CD4-positive, alpha-beta T cell treated with Interleukin-15 for 1 hour (primary cell): ENCODE data around the gene SULT1A4.
"Not testable (repeated sequence)": the region's sequence is repeated elsewhere in the genome, so short reads cannot be mapped to it uniquely, and the experiment has no call there.

ENCODE experiments used
- DNase-seq: peaks from one replicate; pipeline ENCODE4 v3.0.0-alpha.2; 2020

Gene SULT1A4

GRCh38 chr16:29459706-29460646, at the start of gene SULT1A4:
TSS of gene SULT1A4 (plus strand) at chr16:29459913. CDS start at chr16:29461386, 1,473 bp downstream.
- DNase-seq: not testable (repeated sequence)

GRCh38 chr16:29423587-29423986, 36.1 kb upstream of the SULT1A4 start:
- not testable (repeated sequence) for DNase-seq

GRCh38 chr16:29425390-29425789, 34.3 kb upstream of the SULT1A4 start:
- not testable (repeated sequence) for DNase-seq

DNA sequence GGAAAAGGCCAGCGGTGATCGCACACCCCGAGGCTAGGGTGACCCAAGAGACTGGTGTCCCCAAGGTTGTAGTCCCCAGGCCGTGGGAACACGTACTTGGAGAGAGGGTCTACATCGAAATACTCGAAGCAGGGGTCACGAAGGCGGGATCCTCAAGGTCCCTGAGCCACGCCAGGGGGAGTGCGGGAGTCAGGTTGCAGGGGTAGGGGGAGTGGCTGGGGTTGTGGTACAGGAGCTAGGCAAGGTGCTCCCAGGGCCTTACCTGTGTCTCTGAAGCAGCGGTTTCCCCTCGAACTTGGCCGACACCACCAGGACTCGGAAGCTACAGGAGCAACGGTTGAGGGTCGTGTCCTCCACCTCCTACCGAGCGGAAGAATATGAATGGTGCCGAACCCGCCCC, 6.0 kb upstream of the SULT1A4 start:
- not testable (repeated sequence) for DNase-seq

DNA sequence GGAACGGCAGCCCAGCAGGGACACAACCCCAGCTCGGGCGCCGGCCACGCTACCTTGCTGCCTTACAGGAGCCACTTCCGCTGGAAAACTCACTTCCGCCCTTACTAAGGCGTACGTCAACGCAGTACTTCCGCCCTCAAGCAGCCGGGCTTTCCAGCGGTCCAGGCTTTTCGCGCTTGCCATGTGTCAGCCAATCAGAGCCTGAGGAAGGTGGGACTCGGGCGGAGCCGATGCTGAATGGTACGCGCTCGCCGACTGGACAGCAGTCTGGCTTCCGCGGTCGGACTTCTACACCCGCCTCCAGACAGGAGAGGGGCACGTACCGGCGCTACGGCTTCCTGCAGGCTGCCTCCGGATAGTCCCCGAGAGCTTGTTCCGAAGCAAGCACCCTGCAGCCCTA, 5.4 kb upstream of the SULT1A4 start, which contains the start of the genes BOLA2 and SLX1B:
Gene BOLA2, minus strand, starts transcription at position 83 of the 400 bp plus-strand sequence. CDS start 98 bp downstream, outside the sequence.
Gene SLX1B, plus strand, starts transcription at position 265 of the 400 bp plus-strand sequence.
- not testable (repeated sequence) for DNase-seq

- DNase-seq: not testable (repeated sequence)
Observed at GRCh38 chr16:29454828-29455227, 4.9 kb upstream of the SULT1A4 start.

- DNase-seq: not testable (repeated sequence)
Observed at GRCh38 chr16:29457660-29458059, 2.1 kb upstream of the SULT1A4 start.

DNA sequence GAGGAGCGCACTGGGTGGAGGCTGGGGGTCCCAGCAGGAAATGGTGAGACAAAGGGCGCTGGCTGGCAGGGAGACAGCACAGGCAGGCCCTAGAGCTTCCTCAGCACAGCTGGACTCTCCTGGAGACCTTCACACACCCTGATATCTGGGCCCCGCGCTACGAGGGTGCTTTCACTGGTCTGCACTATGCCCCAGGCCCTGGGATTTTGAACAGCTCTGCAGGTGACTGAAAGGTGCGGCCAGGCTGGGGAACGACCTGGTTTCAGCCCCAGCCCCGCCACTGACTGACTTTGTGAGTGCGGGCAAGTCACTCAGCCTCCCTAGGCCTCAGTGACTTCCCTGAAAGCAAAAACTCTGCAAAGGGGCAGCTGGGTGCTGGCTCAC, 926 bp downstream of the SULT1A4 start:
- not testable (repeated sequence) for DNase-seq

GRCh38 chr16:29465985-29466824, 6.5 kb downstream of the SULT1A4 start:
- DNase-seq: not testable (repeated sequence)

- not testable (repeated sequence) for DNase-seq
Observed at GRCh38 chr16:29466904-29467303, 7.2 kb downstream of the SULT1A4 start.

DNA sequence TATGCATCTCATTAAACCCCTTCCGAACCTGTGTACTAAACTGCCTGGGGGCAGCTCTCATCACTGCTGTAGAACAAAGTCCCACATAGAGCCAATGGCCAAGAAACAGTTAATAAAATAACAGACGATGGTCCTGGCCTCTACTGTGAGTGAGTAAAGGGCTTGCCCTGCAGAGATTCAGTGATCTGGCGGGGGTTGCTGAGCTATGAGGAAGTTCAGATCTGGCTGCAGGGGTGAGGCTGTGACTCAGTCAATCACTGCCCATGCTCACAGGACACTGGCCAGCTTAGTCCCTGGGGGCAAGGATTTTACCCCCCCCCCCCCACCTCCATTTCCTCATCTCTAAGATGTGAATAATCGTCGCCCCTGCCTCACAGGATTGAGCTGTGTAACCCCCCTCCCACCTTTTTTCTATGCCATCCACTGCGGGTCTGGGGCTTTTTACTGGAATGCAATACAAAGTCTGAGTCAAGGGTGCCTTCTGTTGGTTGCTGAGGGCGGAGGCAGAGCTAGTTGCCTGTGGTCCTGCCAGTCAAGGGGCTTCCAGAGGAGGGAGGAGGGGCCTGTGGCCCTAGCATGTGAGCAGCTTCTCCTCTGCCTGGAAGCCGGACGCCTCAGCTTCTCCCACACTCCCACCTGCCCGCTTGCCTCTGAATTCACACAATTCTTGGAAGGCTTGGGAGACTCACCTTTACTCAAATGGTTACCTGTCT, 8.1 kb downstream of the SULT1A4 start:
- not testable (repeated sequence) for DNase-seq

GRCh38 chr16:29469660-29470059, 9.9 kb downstream of the SULT1A4 start:
- peak; percentile 38 for DNase-seq

- DNase-seq: not testable (repeated sequence)
Observed at GRCh38 chr16:29472065-29472464, 12.4 kb downstream of the SULT1A4 start.

GRCh38 chr16:29482276-29482675, 22.6 kb downstream of the SULT1A4 start:
- not testable (repeated sequence) for DNase-seq

- not testable (repeated sequence) for DNase-seq
Observed at GRCh38 chr16:29506308-29506707, 46.6 kb downstream of the SULT1A4 start, which contains the start of gene NPIPB12. TSS of gene NPIPB12 (minus strand) at chr16:29506408.
